ENCODE results near the gene TDRD12.
"Not testable (repeated sequence)": the region's sequence is repeated elsewhere in the genome, so short reads cannot be mapped to it uniquely, and the experiment has no call there.

Gene TDRD12

GRCh38 chr19:32837531-32837930, 118.0 kb downstream of the TDRD12 start:
- DNase-seq: no peak

- no peak for DNase-seq
Measured at GRCh38 chr19:32842061-32842460, 122.5 kb downstream of the TDRD12 start.

GRCh38 chr19:32843716-32844245, 124.2 kb downstream of the TDRD12 start:
- DNase-seq: no peak

GRCh38 chr19:32848035-32848434, 128.5 kb downstream of the TDRD12 start:
- DNase-seq: not testable (repeated sequence)

GRCh38 chr19:32852216-32852615, 132.6 kb downstream of the TDRD12 start:
- no peak for DNase-seq

GRCh38 chr19:32856818-32857217, 137.3 kb downstream of the TDRD12 start:
- not testable (repeated sequence) for DNase-seq

- DNase-seq: no peak
Measured at GRCh38 chr19:32857584-32857983, 138.0 kb downstream of the TDRD12 start.

GRCh38 chr19:32858155-32858554, 138.6 kb downstream of the TDRD12 start:
- DNase-seq: no peak

- no peak for DNase-seq
Measured at GRCh38 chr19:32858559-32858958, 139.0 kb downstream of the TDRD12 start.

GRCh38 chr19:32859591-32859990, 140.0 kb downstream of the TDRD12 start:
- DNase-seq: no peak

- no peak for DNase-seq
Measured at GRCh38 chr19:32861596-32861995, 142.0 kb downstream of the TDRD12 start.

- DNase-seq: no peak
Measured at GRCh38 chr19:32862173-32862572, 142.6 kb downstream of the TDRD12 start.

GRCh38 chr19:32862741-32863140, 143.2 kb downstream of the TDRD12 start:
- no peak for DNase-seq

GRCh38 chr19:32863301-32863700, 143.7 kb downstream of the TDRD12 start:
- no peak for DNase-seq

GRCh38 chr19:32863841-32864240, 144.3 kb downstream of the TDRD12 start:
- DNase-seq: no peak

GRCh38 chr19:32864318-32865007, 144.9 kb downstream of the TDRD12 start:
- DNase-seq: no peak

GRCh38 chr19:32865326-32865725, 145.8 kb downstream of the TDRD12 start:
- no peak for DNase-seq

- no peak for DNase-seq
Measured at GRCh38 chr19:32866061-32866460, 146.5 kb downstream of the TDRD12 start.

GRCh38 chr19:32866564-32867265, 147.1 kb downstream of the TDRD12 start:
- DNase-seq: no peak

- DNase-seq: not testable (repeated sequence)
Measured at GRCh38 chr19:32867436-32867835, 147.9 kb downstream of the TDRD12 start.

- no peak for DNase-seq
Measured at GRCh38 chr19:32868206-32868950, 148.8 kb downstream of the TDRD12 start.

GRCh38 chr19:32869369-32869965, 149.9 kb downstream of the TDRD12 start, which contains the start of gene SLC7A9:
SLC7A9 (minus strand) TSS chr19:32869767; CDS start chr19:32868534, 1,233 bp downstream.
- no peak for DNase-seq

GRCh38 chr19:32869966-32870573, 150.5 kb downstream of the TDRD12 start:
- DNase-seq: no peak
